Stimulated activated CD4-positive, alpha-beta T cell treated with anti-CD3 and anti-CD28 coated beads, Interleukin-12 subunit alpha, Interleukin-12 subunit beta, amount 100 ng/mL, for 24 hours (primary cell): Measurements from ENCODE around the gene OR9Q1.
"Not testable (repeated sequence)": the region's sequence is repeated elsewhere in the genome, so short reads cannot be mapped to it uniquely, and the experiment has no call there.

Experiments
- DNase-seq, 2 experiments: peaks; one replicate each; pipeline ENCODE4 v3.0.0-alpha.2; 2020; ENCODE audit warnings: low read depth in 2 of 2

The OR9Q1 gene

DNA sequence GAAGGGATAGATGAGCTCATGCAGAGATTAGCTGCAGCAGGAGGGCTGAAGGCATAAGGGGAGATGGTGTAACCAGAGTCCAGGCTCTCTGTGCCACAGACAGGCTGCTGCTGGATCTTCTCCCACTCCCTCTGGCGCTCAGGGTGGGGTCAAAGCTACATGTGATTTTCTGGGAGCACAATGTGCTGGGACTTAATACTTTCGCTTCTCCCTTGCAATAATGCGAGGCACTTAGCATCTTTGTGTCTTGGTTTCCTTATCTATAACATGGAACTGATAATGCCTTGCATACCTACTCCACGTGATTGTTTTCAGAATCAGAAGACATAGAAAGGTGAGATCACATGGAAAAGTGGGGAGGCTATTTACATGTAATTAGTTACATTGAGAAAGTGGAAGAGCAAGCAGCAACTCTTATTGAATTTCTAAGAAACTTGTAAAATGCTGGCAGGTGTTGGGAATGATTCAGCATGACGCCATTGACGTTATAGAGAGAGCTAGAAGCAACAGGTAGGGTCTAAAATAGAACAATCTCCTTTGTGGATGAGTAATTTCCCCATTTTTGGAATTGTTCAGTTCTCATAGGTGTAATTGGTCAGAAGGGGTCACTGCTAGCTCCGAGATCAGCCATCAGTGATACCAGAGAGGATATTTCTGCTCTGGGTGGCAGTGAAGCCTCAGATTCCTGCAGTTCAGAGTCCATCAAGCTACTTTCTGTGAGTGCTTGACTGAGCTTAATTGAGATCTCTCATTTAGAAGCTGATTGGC, 109.8 kb downstream of the OR9Q1 start:
- no peak for DNase-seq

DNA sequence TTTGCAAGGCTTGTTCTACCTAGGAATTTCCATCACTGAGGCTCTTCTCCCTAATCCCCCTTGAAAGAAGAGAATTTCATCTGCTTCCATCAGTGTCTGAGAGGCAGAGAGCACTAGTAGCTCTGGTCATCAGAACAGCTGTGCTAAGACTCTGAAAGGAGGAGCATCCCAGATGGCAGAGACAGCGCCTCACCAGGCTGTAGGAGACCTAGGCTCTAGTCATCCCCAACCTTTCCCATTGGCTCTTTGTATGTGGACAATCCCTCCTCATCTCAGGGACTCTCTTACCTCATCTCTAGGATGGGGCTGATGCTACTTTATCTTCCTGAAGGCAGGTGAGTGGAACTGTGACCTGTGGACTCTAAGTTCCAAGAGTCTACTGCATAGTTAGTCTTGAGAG, 110.5 kb downstream of the OR9Q1 start:
- no peak for DNase-seq

DNA sequence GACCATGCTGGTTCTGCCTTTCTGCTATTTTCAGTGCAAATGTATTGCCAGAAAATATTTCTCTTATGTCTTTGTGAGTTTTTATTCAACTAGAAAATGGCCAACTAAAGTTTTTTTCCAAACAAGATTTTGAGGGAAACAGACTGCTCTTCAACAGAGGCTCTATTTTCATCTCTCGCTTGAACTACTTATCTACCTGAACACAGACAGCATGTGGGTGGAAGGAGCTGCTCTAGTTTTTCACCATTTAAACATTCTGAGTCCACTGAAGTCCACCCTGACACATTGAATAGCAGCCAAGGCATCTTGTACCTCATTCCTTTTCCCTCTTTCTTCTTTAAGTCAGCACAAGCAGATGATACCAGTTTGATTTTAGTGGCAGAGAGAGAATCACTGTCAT, 111.5 kb downstream of the OR9Q1 start:
- DNase-seq: no peak

DNA sequence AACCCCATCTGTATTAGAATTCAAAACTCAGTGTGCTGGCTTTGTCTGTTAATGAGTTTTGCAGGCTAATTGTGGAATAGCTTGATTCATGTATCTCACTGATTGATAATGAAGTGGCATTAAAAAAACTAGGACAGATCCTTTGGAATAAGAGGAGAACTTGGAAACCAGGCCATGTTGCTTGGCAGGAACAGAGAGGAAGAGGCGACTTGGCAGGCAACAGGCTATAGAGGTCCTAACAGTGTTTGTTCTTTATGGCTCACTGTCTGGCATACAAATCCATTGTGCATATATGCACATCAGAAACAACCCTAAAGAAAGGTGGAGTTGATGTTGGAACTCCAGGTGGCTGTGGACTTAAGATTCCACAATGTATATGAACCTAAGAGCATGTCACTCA, 119.1 kb downstream of the OR9Q1 start:
- no peak for DNase-seq

DNA sequence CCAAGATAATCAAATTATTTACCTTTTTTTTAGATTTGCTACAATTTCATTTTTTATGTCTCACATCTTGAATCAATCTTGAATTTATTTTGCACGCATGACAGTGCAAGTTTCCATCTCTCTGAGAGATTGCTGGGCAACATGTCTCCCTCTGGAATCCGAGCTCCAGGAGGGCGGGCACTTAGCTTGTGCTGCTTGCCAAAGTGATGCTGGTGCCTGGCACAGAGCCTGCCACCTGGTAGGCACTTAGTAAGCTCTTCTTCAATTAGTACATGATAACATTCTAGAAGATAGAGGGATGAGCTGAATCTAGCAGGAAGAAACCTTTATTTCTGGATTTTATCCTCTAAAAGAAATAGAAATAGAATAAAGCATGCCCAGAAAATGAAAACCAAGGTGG, 129.1 kb downstream of the OR9Q1 start:
- DNase-seq: no peak

DNA sequence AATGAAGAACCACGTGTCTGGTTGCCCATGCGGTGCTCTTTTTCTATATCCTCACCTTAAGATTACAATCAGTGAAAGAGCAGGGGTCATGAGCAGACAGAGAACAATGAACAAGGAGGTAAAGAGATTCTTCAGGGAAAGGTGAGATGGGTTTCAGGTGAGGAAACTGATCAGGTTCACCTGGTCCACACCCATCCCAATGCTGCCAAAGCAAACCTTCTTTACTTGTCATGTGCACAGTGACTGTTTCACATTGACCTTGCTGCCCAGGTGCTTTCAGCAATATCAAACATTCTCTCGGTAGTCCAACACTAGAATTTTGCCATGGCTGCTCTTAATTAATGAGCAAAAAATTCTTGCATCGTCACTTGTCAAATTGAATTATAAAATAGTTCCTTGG, 140.7 kb downstream of the OR9Q1 start:
- no peak for DNase-seq

DNA sequence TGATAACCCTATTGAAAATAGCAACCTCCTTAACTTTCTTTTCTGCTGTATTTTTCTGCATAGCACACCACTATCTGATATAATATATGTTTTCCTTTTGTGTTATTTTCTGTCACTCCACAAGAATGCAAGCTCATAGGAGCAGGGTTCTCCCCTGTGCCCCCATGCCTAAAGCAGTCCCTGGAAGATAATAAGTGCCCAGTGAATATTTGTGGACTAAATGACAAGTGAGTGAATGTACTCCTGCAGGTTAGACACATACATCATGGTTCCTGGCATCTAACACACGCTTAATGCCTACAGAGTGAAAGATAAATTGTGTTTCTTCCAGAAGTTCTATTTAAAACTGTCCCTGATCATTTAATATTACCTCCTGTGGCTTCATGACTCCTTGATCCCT, 141.3 kb downstream of the OR9Q1 start:
- DNase-seq: no peak

DNA sequence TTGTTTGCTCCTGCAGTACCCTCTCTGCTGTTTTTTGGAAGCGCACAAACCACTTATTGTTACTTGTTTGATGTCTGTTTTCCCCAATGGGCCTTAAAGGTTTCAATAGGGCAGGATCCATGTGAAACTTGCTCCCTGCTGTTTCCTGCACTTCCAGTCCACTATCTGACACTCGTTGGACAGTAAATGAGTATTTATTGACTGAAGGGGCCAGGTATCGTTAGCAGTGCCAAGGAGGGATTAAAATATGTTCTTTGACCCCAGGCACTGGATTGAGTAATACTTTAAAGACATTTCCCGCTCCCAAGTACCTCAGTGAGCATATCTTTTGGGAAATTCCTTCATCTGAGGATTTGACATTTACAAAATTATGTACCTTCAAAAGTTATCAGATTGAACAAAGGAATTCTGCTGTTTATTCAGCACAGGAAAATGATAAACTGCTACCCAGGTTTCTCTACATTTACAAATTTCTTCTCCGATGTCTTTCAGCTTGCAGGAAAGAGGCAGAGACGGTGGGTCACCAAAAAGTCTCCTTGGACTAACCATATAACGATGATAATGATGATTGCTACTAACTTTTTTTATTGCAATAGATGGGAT, 141.9 kb downstream of the OR9Q1 start:
- no peak for DNase-seq

DNA sequence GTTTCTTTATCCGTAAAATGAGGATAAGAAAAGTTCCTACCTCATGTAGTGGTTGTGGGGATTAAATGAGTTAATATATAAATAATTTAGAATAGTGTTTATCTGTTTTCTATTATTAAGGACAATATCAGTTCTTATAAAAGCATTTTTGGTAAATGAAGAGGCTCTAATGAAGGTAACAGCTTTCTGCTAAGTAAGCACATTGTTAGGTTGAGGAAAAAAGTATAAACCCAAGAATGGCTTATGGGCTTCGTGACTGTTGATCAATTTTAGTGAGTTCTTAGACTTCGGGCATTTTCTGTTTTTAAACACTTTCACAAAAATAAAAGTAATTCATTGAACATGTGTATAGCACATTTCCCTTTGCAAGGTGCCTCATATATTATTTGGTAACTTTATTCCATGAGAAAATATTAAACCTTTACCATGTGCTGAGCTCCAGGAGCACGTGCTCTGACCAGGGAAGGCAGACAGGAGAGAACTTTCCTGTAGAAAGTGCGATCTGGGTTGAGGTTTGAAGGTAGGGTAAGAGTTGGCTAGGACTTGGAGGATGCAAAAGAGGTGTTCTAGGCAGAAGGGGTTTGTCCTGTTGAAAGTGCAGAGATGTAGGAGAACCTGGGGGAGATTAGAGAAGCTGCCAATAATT, 153.9 kb downstream of the OR9Q1 start:
- no peak for DNase-seq

DNA sequence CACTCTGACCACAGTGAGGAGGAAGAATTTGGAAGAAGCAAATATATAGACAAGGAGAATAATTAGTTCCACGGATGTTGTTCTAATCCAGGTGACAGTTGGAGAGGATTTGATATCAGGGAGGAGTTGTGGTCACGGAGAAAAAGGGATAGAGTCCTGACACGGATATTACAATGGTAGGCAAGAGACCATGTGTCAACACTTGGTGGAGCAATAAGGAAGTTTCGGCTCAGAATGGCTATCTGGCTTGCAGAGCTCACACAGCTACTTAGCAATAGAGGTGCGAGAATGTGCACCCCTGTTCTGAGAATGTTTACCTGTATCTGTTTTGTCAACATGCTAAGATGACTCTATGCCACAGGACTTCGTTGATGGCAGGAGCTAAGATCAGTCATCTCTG, 154.8 kb downstream of the OR9Q1 start:
- DNase-seq: no peak

DNA sequence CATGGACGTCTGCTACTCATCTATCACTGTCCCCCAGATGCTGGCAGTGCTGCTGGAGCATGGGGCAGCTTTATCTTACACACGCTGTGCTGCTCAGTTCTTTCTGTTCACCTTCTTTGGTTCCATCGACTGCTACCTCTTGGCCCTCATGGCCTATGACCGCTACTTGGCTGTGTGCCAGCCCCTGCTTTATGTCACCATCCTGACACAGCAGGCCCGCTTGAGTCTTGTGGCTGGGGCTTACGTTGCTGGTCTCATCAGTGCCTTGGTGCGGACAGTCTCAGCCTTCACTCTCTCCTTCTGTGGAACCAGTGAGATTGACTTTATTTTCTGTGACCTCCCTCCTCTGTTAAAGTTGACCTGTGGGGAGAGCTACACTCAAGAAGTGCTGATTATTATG, 156.0 kb downstream of the OR9Q1 start:
- DNase-seq: no peak

DNA sequence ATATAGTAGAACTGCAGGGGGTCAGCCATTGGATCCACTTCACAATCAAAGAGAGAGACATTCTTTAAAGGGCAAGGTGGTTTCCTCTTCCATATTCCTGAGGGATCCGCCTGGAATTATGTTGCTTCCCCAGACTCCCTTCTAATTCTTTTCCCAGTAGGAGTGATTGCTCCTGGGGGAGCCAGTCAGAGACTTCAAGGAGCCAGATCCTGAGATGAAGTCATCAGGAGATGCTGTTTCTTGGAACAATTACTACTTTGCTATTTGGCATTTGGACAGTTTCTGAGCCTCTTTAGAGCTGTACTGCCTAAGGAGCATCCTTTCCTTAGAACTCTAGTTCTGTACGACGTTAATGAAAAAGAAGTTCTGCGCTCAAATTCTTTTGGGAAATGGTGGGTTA, 163.3 kb downstream of the OR9Q1 start:
- DNase-seq: no peak

DNA sequence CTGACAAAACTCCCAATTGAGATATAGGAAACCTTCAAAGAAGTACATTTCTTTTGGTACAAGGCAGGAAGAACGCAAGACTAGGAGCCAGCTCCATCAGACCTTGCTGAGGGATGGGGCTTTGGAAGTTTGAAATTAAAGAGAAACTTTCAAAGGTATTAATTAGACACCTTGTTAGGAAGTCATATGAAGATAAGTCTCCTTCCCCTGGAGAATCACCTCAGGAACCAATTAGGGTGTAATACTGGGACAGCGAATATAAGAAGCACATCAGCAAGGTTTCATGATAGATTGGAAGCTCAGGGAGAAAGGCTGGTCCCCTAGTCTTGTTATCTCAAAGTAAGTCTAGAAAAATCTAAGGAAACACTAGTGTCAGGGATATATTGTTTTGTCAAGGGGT, 165.1 kb downstream of the OR9Q1 start, which contains the start of gene OR9Q2:
TSS of gene OR9Q2 (plus strand) at position 301 of the 400 bp plus-strand sequence. CDS start 1,421 bp downstream, outside the sequence.
- no peak for DNase-seq

DNA sequence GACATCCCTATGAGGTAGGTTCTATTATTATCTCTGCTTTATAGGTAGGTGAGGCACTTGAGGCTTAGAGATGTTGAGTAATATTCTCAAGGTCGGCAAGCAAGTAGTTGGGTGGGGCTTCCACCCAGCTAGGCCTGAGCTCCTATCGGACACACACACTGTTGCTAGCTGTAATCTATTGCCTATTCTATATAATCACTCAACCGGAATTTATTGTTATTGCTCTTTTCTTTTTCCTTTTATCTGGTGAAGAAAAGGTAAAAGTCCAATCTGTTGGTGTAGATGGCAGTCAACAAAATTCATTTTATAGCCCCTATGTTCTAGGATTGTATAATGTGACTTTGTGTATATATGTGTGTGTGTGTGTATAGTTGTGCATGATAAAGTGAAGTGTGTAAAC, 168.5 kb downstream of the OR9Q1 start:
- no peak for DNase-seq

DNA sequence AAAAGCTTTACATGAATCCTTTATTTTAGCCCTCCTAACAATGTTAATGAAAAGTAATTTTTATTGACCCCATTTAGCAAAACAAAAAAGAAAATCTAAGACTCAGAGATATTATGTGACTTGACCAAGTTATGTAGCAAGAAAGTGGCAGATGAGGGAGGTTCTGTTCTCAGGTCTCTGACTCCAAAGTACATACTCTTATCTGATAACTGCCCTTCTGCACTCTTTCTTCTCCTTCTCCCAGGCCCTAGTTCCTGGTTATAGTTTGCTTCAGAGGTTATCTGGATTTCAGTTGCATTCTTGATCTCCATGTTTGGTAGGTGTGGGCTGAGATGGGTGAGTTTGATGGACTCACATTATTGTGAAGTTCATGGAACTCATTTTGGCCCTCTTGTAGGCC, 169.7 kb downstream of the OR9Q1 start:
- no peak for DNase-seq

DNA sequence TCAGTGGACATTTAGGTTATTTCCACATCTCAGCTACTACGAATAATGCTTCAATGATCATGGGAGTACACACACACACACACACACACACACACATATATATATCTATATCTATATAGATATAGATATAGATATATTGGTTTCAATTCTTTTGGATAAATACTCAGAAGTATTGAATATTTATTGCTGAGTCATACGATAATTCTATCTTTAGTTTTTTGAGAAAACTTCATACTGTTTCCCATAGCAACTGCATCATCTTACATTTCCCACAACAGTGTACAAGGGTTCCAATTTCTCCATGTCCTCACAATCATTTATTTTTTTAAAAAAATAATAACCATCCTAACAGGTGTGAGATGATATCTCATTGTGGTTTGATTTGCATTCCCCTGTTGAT, 172.3 kb downstream of the OR9Q1 start:
- no peak for DNase-seq

DNA sequence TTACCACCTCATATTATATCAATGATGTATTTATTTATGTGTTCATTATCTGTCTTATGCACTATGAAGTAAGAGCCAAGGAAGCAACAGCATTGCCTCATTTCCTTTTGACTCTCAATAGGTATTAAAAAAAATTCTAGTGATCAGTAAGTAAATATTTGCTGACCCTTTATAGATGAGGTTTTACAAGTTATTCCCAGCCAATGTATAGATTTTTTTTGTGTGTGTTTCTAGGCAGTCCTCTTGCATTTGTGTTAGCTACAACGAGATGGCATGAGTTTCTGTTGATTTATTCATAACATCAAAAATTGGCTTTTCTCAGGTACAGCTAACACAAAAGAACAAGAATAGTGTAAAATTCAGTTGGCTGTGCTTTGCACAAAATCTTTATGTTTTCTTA, 175.6 kb downstream of the OR9Q1 start:
- no peak for DNase-seq

DNA sequence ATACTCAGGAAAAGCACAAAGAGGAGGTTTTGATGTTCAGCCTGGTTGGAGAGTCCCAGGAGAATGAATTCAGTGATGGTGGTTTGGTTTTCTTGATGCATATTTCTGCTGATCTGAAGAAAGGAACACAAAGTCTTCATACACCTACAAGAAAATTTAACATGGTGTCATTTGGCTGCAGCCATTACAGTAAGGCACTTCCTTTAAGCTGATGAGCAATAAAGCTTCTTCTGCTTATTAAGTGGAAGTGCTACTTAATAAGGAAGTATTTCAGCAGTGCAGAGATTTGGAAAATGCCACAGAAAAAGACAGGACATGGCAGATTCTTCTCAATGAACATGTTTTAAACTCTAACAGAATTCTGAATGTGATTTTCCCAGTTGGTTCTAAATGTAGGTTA, 180.4 kb downstream of the OR9Q1 start, which contains the start of gene OR1S2:
TSS of gene OR1S2 (minus strand) at position 101 of the 400 bp plus-strand sequence. CDS start at position 101, 0 bp downstream.
- no peak for DNase-seq

DNA sequence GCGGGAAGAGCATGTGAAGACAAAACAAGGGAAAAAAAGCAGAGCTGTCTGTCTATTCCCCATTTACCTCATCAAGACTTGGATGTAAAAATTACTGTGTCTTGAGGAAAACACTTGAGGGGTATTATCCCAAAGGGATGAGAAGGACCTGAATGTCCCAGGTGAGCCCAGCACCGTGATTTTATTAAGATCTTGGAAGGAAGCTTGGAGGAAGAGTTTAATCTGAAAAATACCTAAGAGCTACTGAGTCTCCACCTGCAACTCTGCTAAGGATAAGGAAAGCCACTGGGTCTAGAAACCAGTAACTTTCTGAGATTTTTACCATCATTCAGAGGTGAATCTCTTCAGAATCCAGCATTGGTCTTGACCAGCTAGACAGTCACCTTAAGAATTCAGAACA, 188.7 kb downstream of the OR9Q1 start, which contains the start of gene OR1S1:
TSS of gene OR1S1 (plus strand) at position 301 of the 400 bp plus-strand sequence.
- not testable (repeated sequence) for DNase-seq

DNA sequence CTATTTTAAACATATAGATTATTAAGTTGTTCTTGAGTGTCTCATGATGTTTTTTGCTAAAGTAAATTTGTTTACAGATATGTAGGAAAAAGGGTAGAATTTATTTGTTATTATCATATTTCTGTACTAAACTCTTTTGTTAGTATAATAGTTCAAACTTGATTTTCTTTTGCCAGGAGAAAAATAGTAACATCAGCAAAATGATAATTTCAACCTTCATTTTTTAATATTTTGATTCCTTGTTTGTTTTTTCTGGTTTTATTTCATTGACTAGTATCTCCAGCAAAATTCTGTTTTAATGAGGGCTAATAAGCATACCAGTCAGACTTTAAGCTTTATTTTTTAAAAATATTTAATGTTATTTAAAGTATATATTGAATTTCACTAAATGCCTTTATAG, 192.8 kb downstream of the OR9Q1 start:
- DNase-seq: no peak

DNA sequence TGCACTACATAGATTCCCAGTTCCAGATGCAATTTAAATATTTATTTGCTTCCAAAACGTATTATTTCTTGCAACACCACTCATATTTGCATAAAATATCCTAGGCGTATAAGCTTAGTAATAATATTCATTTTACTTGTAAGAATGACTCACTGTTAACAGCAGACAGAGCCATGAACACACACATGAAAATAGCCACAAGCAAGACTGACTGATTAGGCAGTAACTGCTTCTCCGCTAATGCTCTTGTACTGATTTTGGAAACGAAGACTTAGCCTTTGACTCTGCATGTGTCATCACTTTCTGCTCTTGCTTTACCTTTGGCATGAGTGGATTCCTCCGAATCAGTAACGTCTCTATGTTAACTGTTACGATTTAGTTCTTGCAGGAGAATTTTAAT, 199.0 kb downstream of the OR9Q1 start:
- DNase-seq: no peak

DNA sequence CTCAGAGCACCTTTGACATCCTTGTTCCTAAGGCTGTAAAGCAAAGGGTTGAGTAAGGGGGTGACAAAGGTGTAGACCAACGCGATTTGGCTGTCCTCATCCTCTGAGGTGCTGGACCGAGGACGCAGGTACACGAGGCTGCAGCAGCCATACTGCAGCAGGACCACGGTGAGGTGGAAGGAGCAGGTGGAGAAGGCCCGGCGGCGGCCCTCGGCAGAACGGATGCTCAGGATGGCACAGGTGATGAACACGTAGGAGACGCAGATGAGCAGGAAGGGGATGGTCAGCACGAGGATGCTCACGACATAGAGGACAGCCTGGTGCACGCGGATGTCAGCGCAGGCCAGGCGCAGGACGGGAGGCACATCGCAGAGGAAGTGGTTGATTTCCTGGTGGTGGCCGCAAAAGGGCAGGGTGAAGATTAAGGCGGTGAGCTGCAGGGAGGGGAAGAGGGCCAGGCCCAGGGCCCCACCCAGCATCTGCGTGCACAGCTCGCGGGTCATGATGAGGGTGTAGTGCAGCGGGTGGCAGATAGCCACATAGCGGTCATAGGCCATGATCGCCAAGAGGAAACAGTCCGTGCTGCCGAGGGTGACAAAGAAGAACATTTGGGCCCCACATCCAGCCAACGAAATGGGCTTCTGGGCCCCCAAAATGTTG, 204.4 kb downstream of the OR9Q1 start:
- DNase-seq: no peak
